Measurements from ENCODE around the gene ATXN7L1.

The ATXN7L1 gene

DNA sequence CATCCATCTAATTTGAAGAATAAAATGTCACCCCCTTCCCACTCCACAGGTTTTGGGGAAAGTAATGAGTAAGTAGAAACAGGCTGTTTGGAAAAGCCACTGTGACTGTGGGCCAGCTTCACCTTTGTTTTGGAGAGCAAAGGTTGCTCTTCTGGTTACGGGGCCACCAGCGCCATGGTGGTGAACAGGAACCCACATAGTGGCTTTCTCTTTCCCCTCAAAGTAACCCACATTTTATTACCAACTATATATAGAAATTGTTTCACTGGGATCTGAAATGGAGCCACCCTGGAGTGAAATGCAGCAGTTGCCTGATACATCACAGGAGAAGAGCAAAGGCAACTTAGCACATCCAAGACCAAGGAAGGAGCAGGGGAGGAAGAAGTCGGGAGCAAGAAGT lies 182.8 kb downstream of the ATXN7L1 start:
- no peak for DNase-seq

DNA sequence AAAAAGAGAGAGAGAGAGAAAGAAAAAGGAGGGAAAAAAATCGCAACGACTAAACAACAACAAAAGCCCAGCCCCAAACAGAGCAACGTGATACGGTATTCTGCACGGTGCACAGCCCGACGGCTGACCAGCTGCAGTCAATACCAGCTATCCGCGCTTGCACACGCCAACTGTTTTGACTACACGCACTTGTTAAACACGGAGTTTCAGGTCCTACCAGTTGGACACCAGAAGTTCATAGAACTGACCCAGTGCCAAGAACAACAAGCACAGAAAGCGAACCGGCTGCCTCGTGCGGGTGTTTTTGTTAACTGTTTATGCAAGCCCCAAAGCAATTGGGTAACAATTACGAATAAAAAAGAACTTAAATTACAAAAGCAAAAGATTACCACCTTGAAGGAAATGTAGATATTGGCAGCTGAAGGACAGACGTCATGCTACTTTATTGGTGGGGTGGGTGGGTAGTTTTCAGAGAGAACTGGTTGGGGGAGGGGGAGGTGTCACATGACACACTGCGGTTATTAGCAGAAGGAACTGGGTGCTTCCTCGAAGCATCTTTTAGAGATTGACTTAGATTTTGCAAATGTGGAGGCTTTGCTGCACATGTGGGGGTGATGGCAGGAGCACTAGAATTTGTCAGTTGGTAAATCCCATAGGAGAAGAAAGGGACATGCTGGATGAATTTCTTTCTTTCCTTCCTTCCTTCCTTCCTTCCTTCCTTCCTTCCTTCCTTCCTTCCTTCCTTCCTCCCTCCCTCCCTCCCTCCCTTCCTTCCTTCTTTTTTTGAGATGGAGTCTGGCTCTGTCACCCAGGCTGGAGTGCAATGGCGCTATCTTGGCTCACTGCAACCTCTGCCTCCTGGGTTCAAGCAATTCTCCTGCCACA lies 184.5 kb downstream of the ATXN7L1 start:
- peak; percentile 36 for DNase-seq

DNA sequence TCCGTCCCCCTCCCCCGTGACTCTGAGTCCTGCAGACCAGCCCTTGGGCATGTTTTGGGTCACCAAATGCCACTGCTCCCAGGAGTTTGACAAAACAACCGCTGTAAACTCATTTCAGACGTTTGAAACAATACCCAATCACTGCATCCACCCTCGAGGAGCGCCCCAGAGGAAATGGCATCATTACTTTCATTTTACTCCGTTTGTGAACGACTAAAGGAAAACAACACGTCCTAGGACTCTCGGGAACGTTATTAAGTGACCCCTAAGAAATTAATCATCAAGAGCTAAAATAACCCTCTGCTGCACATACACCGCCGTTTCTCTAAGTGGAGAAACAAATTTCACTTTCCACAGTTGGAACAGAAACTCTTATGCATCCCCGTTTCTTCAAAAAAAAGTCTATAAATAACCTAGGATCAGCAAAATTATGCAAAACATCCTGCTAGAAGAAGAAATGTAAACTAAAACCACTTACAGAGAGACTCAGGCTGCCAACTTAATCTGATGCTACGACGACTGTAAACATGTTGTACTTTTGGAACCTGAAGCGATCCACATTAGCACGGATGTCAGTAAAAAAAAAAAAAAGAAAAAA lies 185.2 kb downstream of the ATXN7L1 start:
- no peak for DNase-seq

DNA sequence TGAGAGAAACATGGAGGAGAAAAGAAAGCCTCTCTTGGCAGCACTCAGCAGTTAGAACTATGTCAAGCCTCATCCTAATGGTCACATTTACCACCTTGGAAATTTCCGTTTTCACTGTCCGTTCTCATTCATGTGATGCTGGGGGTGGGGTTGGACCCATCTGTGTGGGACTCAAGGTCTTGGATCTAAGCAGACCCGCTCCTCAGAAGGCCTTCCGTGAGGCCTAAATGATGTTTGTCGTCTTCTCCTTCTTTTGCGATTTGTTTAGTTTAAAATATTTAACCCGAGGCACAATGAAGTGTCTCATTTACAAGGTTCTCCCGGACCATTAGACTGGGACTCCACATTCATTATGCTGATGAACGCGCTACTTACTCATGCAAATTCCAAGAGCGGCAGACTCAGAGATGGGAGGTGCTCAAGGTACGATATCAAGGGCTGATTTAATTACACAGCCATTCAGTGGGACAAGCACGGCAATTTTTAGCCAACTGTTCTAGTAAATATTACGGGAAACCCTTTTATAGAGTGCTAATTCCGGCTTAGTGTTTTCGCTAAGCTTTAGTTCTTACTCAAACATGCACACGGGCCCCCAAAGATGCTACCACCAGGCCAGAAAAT lies 186.0 kb downstream of the ATXN7L1 start:
- no peak for DNase-seq

DNA sequence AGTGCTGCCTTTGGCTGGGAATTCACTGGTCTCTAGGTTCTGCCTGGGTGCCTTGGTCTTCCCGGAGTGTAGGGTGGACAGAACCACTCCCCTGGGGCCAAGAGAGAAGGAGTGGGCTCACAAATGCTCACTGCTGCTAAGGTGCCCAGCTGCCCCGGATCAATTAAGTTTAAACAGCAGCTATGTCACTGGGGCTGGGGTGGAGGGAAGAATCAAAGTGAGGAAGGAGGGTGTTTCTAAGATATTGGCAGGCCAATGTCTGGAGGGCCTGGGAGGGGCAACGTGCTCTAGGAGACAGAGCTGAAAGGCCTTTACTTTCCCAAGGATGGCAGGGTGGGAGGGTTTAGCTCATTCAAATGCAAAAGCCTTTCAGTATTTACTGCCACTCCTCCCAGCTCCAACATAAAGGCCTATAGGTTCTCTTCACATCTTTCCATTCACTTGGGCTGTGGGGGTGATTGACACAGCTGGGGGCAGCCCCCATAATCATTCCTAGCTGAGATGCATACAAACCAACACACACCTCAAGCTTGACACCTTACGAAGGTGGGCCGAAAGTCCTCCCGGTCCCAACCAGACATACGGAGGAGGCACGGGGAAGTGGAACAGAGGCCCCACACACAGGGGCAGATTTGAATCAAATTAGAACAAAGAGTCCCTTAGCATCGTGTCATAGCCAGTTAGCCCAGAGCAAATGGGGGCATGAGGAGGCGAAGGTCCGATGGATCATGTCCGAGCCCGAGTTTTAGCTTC lies 187.2 kb downstream of the ATXN7L1 start:
- no peak for DNase-seq

DNA sequence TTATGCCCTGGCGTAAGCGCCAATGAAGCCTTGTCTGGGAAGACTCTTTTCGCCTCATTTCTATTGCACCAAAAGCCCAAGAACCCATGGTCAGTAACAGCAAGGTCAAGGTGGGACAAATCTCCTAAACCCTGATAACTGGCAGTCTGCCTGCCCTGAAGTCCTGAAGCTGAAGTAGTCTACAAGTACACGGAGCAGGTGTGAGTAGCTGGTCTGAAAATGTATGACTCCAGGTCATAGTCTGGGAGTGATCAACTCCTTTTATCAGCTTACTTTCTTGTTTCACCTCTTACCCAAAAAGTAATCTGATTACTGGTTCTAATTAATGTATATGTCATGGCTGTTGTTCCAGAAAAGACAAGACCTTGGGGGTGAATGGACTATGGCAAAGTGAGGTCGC lies 187.8 kb downstream of the ATXN7L1 start:
- DNase-seq = no peak

DNA sequence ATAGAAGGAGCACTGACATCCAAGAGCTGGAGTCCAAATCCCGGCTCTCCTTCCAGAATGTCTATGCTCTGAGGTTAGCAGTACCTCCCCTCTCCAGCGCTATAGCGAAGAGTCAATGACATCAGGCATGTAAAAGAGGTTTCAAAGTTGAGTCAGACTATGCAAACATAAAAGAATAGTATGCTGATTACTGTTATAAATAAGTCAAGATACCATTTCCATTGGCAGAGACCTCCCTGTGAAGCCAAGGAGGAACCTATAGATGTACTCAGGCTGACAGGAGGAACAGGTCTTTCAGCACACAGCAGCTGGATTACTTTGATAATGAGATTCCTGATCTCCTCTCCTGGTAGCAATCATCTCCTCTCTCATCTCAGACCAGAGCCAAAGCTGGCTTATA lies 191.2 kb downstream of the ATXN7L1 start:
- no peak for DNase-seq

DNA sequence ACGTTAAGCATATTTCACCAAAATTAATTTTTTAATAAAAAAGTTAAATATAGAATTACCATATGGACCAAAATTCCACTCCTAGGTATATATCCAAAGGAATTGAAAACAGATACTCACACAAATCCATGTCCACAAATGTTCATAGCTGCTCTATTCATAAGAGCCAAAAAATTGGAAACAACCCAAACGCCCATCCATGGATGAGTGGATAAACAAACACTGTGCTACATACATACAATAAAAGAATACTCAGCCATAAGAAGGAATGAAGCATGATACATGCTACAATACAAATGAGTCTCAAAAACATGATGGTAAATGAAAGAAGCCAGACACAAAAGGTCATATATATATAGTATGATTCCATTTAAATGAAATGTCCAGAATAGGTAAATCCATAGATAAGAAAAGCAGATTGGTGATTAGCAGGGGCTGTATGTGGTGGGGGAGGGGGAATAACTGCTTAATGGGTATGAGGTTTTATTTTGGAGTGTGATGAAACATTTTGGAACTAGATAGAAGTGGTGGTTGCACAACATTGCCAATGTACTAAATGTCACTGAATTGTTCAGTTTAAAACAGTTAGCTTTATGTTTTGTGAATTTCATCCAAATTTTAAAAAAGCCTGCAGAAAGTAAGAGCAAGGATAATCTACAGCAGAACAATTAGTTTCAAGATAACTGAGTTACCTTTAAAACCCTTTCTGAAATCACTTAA lies 193.9 kb downstream of the ATXN7L1 start:
- peak; percentile 86 for DNase-seq

DNA sequence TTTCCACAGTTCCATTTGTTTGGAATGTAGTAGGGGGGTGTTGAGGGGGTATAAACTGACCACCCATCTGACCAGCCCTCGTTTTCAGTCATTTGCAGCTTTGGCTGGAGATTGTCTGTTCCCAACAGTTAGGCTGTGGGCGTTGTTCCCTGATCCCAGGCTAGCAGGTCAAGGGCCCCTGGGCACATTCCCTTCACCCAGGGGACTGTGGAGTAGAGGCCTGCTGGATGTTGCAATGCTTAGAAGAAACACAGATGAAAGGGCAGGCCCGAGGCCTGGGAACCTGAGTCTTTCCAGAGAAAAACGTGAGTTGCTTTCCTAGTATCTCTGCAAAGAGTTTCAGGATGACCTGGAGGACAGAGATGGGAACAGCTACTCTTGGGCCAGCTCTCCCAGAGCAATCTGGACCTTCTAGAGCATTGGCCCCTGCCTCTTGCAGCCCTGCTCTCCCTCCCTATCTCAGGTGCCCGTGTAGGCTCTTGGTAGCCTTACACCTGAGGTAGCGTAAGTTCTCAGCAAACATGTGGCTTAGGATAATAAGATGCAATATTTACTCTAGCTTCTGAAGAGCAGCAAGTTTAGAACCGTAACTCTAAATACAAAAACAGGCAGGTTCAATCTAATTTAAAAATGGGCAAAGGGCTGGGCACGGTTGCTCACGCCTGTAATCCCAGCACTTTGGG lies 195.8 kb downstream of the ATXN7L1 start:
- no peak for DNase-seq

DNA sequence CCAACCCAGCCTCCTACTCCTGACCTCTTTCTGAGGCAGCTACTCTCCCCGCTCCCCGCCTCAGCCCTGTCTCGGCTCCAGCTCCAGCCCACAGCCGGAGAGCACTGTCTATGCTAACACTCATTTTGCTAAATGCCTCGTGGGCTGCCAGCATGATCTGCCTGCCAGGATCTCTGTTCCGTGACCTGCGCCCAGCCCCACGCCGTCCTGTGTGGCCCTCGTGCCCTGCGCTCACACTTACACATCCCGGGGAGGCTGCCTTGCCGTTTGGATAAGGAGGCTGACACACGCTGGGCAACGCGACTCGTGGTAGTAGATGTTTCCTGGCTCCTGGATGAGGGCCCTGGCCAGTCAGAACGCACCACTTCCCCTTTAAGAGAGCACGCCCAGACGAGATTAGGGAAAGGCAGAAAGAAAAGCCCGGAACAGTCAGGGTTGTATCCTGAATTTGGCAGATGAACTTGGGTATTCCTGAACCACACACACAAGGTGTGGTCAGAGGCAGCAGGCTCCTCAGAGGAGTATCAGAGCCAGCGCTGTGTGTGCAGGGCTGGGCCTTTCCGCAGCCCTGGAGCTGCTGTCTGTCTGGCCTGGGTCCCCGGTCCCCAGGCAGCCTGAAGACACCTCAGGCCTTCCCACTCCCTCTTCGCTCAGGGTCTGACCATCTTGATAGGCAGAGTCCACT lies 197.4 kb downstream of the ATXN7L1 start:
- no peak for DNase-seq

DNA sequence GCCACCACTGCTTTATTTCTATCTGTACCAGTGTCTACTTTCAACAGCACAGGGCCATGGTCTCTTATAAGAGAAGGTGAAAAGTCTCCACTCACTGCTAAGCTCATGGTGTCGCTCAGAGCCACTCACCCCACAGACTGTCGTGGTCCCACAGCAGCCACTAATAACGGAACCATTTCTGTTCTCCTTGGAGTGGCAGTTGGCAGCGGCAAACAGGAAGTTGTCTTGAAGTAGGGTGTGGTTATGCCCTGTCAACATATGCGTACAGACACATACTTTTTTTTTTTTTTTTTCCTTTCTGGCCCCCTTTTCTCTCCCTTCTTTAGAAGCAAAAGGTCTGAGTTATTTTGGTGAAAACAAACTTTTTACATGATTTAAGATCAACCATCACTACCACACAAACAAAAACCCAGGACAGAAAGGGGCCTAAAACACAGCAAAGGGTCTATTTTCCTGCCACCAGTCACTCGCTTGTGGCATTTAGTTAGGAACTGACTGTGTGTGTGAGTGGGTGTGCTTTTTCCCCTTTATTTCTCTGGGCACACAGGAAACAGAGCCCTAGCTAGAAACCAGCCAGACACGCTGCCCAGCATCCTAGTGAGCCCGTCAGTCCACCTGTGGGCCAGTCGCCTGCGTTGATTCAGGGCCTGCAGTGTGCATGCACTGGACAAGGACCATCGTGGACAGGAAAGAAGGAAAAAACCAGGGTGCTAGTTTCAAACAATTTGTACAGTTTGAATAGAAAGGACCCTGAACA lies 198.4 kb downstream of the ATXN7L1 start:
- DNase-seq = no peak

DNA sequence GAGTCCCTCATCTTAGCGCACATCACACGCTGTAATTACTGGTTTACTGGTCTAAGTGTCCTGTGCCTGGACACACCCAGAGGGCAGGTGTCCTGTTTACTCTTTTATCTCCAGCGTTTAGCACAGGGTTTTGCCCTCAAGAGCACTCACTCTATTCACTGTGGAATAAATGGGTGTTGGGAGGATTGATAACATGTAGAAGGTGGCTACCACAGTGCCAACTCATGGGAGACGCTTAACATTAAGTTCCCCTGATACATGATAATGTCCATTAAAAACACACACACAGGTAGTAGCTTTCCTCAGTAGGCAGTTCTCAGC lies 199.0 kb downstream of the ATXN7L1 start:
- no peak for DNase-seq

DNA sequence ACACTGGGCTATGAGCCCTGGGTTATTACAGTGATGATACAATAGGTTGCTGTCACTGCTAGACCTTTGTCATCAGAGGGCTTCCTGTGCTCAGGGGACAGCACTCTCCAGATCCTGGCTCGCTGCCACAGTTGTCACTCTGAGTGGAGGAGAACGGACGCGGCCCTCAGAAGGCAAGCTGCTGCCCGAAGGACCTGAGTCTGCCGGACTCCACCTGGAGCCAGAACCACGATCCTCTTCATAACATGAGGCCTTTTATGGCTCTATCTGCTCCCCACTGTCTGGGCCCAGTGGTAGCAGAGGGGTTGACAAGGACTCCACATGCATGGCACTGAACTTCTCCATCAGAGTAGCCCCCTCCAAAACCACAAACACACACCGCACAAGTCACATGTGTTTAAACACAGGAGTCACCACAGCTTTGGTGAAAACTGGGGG lies 200.4 kb downstream of the ATXN7L1 start:
- peak; percentile 42 for DNase-seq

DNA sequence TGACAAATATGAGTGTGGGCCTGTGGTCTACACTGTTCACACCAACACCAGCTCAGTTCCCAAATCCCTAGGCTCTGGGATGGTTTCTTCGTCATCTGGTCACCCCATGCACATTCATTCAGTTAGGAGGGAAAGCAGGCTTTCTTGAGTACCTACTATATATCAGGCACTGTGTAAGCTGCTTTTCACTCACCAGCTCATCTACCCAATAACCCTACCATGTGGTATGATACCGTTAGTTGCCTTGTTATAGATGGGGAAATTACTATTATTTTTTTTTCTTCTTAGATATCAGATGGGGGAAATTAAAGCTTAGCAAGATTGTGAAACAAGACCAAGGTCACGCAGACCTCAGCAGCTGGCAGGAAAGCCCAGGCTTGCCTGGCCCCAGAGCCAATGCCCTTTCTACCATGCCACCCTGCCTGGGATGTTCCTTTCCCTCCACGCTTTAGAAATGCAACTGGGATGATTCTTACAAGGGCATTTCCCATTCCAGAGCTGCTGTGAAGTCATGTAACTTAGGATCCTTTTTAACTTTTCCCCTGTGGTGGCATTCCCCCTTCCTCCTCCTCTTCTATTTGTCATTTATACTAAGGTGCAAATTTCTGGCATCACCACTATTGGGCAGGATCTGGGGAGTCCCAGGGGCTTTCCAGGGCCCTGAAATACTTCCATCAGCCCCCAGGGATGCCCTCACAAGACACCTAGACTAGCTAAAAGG lies 202.0 kb downstream of the ATXN7L1 start:
- no peak for DNase-seq

DNA sequence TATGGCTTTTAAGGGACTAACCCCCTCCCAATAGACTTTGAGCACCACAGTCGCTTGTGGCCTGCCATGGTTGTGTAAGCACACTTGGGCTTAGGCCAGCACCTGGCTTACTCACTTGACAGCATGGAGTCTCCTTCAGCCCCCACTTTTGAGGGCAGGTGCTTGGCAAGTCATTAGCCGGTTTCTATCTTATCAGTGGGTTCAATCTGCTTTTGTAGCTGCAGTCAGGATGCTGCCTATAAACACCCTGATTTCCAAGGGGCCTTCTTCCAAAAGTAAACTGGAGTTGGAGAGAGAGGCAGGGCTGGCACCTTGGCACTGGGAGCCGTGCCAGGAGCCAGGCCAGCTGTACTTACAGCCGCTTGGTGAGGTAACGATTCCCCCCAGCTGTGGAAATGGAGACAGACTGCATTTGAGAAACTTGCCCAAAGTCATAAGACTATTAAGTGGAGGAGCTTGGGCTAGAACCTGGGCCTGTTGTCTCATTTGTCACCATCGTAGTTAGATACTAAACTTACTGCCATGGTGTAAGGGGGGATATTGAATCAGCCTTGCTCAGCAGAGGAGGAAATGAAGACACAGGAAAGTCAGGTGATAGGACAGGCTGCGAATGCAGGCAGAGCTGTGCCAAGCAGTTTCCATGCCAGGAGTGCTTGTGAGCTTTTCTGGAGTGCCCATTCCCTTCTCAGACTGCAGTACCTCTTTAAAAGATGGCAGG lies 202.9 kb downstream of the ATXN7L1 start:
- peak; percentile 94 for DNase-seq

DNA sequence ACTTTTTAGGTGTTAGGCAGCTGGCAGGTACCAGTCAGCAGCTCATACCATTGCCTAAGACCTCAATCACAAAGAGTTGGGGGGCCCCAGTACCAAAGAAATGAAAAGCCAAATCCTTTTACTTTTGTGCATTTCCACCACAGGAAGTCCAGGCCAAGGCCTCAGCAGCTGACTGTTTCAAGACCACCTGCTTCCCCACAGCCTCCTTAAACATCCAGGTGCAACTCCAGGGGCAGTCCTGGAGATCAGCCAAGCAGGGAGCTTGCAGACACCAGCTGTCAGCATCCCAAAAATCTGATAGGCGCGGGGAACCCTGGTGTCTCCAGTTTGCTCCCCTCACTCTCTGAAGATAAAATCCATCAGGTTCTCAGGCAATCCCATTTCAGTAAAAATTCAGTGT lies 203.6 kb downstream of the ATXN7L1 start:
- DNase-seq = peak; percentile 81

DNA sequence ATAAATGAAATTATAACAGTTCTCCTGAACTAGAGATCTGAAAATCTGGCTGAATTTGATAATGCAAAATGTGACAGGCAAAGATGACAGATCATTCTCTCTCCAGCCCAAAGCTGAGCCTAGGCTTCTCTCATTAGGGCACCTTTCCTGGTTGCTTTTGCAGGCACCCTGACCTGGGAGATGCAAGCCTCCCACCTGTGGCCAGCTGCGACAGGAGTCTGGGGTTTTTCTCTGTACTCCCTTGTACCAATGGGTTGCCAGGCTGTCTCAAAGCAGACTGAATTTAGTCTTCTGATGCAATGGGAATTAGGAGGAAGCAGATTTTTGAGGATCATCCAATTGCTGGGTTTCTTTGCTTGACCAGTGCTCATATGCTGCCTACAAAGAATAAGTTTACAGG lies 210.1 kb downstream of the ATXN7L1 start:
- no peak for DNase-seq

DNA sequence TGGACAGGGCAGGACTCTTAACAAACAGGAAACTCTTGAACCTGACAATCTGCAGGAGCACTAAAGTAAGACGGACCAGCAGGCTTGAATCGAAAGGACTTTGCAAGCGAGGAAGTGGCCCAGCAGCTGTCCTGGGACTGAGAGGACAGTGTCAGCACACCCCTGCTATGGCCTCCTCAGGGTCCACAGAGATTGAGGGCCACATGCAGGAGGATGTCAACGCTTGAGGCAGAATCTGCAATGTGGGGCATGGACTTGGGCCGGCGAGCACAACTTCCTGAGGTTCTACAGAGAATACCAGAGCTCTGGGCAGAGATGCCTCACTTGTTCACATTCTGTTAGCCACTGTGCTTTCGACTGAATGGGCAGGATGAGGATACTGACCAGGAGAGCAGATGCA lies 210.7 kb downstream of the ATXN7L1 start:
- DNase-seq = no peak

DNA sequence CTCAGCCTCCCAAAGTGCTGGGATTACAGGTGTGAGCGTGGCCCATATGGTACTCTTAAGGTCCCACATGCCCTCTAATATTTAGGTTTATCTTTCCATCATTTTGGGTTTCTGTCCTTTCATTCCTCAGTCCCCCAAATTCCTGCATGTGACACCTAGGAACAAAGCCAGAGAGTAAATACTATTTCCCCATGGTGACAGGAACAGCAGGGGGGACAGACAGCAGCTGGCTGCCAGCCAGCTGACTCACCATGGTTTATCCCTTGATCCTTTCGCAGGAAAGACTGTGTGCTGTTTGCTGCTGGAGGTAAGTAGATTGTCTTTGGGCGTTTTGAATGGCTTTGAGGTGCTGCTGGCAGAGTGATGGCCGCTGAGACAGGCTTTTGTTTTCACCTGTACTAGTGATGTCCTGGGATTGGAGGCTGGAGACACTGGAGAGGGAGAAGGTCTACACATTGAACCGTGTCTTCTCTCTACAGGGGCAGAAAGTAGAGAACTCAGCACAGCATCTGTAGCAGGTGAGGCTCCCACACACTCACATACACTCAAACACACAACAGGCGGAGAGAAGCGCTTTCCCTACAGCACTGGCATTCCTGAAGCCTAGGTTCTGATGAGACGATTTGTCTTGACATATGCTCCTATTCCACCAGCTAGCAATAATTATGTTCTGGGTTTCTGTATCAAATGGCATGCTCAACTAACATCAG lies 211.4 kb downstream of the ATXN7L1 start:
- DNase-seq = peak; percentile 82

Data from NCI-H1092 (cell line).